Spleen (tissue), 11 donors: Measurements from ENCODE around the gene CHRDL1. TPM values are rescaled to one million over a fixed set of nuclear protein-coding genes. Genes with fewer than 3 reads are reported as not detected.

ENCODE experiments used
- DNase-seq: peaks from one replicate; pipeline ENCODE4 v3.0.0-alpha.2; 2020
- H3K27ac ChIP-seq, 8 donors: fragments of 200-600 bp; sonication (generic) in 7 of 8; 1 replicate in 4 of 8; 2 replicates in 4 of 8; pipeline versions ENCODE4 v1.5.0 to v1.8.0; 2016 to 2021; ENCODE audit warnings: inconsistent platforms in 4 of 8, mild to moderate bottlenecking in 4 of 8, moderate library complexity in 1 of 8
- H3K27me3 ChIP-seq, 7 donors: fragments of 200-600 bp; sonication (generic) in 6 of 7; replicated peaks in 1 of 7; 1 replicate in 4 of 7; 2 replicates in 3 of 7; pipeline versions ENCODE4 v1.5.0 to v1.8.0; 2016 to 2021; ENCODE audit warnings: inconsistent platforms in 3 of 7, mild to moderate bottlenecking in 1 of 7
- H3K36me3 ChIP-seq, 6 donors: fragments of 200-600 bp; sonication (generic) in 5 of 6; 1 replicate in 4 of 6; 2 replicates in 2 of 6; pipeline versions ENCODE4 v1.5.0 to v1.8.0; 2016 to 2021; ENCODE audit warnings: inconsistent platforms in 2 of 6
- H3K4me1 ChIP-seq, 6 donors: fragments of 200-600 bp; sonication (generic) in 5 of 6; 1 replicate in 3 of 6; 2 replicates in 3 of 6; pipeline versions ENCODE4 v1.5.0 to v1.8.0; 2016 to 2021; ENCODE audit warnings: inconsistent platforms in 3 of 6
- H3K4me3 ChIP-seq, 8 donors: fragments of 200-600 bp; sonication (generic) in 7 of 8; 1 replicate in 4 of 8; 2 replicates in 4 of 8; pipeline versions ENCODE4 v1.5.0 to v1.8.0; 2016 to 2021; ENCODE audit warnings: inconsistent platforms in 4 of 8, mild to moderate bottlenecking in 4 of 8, moderate library complexity in 2 of 8
- H3K9me3 ChIP-seq, 8 donors: fragments of 200-600 bp; sonication (generic) in 7 of 8; 1 replicate in 4 of 8; 2 replicates in 4 of 8; pipeline versions ENCODE4 v1.5.0 to v1.8.0; 2016 to 2021; ENCODE audit warnings: inconsistent platforms in 4 of 8
- POLR2A ChIP-seq, 3 donors: fragments of 450-650 bp; IDR thresholded peaks; one replicate each; pipeline ENCODE4 v1.5.1; 2017; ENCODE audit warnings: antibody characterized with exemption in 3 of 3, mild to moderate bottlenecking in 1 of 3
- POLR2AphosphoS5 ChIP-seq, 3 donors: sonication (generic); formaldehyde crosslinking; IDR thresholded peaks; one replicate each; pipeline ENCODE4 v1.5.1; 2017; ENCODE audit warnings: antibody characterized with exemption in 3 of 3
- WGBS, 5 donors: extraction: QIAGEN DNeasy Blood & Tissue Kit in 3 of 5; methylation state at CpG; one replicate each; pipeline versions ENCODE4 v1.1.5 to v1.1.7; 2013 to 2018; 5-methylcytosine and 5-hydroxymethylcytosine counted together
- intact Hi-C: fragments of 100-400 bp; cut with DNase I; formaldehyde crosslinking; loops from one replicate; pipeline ENCODE4 v1.15.0; 2023; ENCODE audit warnings: low total_unique reads
- polyA plus RNA-seq, 3 donors: library from polyadenylated mRNA; stranded (reverse); fragments of 200-250 nt; gene quantifications; one replicate each; pipeline ENCODE4 v1.2.1, GENCODE V29; 2013
- total RNA-seq, 7 donors: library from RNA; depleted of rRNA in 3 of 7; stranded (reverse); fragments of >200 nt in 3 of 7; fragmentation: NEBNext Ultra II Directional in 4 of 7; extraction: Animal tissue kit (Norgen Biotek cat#: 25700) in 4 of 7; gene quantifications; one replicate each; pipeline versions ENCODE4 v1.1.0 to v1.2.1, GENCODE V29; 2016 to 2021
- TF ChIP-seq, protein P1 (sequence below), 11 experiments: fragments of 200-600 bp in 7 of 11; fragments of 450-650 bp in 4 of 11; sonication (generic) in 4 of 11; IDR thresholded peaks in 8 of 11; conservative IDR thresholded peaks in 3 of 11; 1 replicate in 7 of 11; 2 replicates in 4 of 11; pipeline versions ENCODE4 v1.4.0 to v1.8.0; 2016 to 2021; ENCODE audit warnings: antibody characterized with exemption in 11 of 11, inconsistent platforms in 4 of 11, mild to moderate bottlenecking in 1 of 11
- donor health status: healthy with polysubstance abuse.
- donor health status: DM: no; HTN: no; CAD: no; lungs with moderate emphysema.
- donor health status: DM: no; HTN: no; CAD: no.
- donor health status: Bipolar disorder and iron deficiency.
- donor health status: healthy.
- donor health status: DM: no; HTN: no; CAD: no.
- donor health status: DM: yes; HTN: yes; CAD: no.

Gene CHRDL1
- total and polyA plus RNA-seq, 10 donors = 1.7 to 92.6 (median 17.4) TPM

DNA sequence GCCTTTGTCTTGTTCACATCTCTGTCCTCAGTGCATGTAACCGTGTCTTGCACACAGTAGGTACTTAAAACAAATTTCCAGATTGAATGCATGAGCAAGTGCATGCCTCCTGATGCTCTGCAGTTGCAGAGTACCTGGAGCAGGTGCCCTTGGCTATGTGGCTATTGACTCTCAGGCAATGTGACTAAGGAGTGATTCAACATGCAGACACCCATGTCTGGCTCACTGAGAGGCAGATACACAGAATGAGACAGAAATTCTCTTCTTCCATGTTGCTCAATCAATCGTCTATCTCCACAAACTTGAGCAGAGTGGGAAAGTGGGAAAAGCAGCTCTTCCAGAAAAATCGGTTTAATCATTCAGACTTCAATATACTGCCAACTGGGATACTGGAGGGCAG, 111.0 kb downstream of the CHRDL1 start:
- H3K4me3 ChIP-seq = no peak overlapping the region
- no peaks in the 10 kb centered on the region for H3K27me3 ChIP-seq
- WGBS, 5 donors = 69 to 82% (median 78%) methylated on average over 3 of the region's 3 CpGs
- DNase-seq = no peak
- TF ChIP-seq POLR2AphosphoS5 (IDR thresholded peaks at IDR 0.05) = no peak
- TF ChIP-seq, protein P1, sequence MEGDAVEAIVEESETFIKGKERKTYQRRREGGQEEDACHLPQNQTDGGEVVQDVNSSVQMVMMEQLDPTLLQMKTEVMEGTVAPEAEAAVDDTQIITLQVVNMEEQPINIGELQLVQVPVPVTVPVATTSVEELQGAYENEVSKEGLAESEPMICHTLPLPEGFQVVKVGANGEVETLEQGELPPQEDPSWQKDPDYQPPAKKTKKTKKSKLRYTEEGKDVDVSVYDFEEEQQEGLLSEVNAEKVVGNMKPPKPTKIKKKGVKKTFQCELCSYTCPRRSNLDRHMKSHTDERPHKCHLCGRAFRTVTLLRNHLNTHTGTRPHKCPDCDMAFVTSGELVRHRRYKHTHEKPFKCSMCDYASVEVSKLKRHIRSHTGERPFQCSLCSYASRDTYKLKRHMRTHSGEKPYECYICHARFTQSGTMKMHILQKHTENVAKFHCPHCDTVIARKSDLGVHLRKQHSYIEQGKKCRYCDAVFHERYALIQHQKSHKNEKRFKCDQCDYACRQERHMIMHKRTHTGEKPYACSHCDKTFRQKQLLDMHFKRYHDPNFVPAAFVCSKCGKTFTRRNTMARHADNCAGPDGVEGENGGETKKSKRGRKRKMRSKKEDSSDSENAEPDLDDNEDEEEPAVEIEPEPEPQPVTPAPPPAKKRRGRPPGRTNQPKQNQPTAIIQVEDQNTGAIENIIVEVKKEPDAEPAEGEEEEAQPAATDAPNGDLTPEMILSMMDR (IDR thresholded peaks at IDR 0.05 in 8 of 11, conservative IDR thresholded peaks at IDR 0.05 in 3 of 11) = no peak
- no peak for TF ChIP-seq POLR2A (IDR thresholded peaks at IDR 0.05)
- no peaks in the 10 kb centered on the region for H3K36me3 ChIP-seq
- no peak overlapping the region for H3K27ac ChIP-seq
- H3K4me1 ChIP-seq = no peaks in the 10 kb centered on the region
- intact Hi-C loops = no loop called here
- H3K9me3 ChIP-seq = no peaks in the 10 kb centered on the region

DNA sequence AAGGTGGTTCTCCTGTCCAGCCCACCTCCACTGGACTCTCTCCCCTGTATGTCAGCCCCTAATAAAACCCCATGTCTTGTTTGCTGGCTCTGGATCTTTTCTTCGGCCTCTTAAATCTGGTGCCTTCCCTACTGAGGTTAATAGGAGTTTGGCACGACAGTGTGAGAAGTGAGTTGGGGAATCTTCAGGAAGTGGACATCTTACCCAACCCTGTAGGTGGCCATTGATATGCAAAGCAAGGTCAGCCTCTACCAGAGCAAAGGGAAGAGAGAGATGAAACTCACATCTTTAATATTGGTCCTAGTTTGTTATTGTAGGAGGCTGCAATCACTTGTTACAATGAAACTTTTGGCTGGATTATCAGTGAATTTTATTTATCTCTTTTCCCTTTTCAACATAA, 111.7 kb downstream of the CHRDL1 start:
- WGBS, 5 donors = 55 to 80% (median 72%) methylated on average over 2 of the region's 2 CpGs
- intact Hi-C loops = no loop called here
- H3K4me3 ChIP-seq = no peak overlapping the region

DNA sequence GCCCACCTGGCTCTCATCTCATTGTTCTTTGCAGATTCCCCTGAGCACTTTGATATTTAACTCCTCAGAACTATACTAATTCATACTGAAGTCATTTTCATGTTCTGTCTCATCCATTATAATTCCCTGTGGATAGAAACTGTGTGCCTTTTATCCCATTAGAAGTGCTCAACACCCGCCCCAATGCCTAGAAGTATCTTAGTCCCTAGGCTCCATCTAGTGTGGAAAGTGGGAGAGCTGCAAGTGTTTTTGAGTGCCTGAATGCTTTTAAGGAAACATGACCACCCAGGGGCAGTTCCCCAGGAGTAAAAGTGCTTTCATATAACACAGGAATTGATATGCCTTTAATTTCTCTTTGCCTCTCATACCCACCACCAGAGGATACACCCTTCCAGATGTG, 117.0 kb downstream of the CHRDL1 start:
- Histone ChIP-seq H3K27ac (no peak overlapping the region), H3K4me1 (no peaks in the 10 kb centered on the region), H3K36me3 (no peaks in the 10 kb centered on the region), H3K9me3 (no peaks in the 10 kb centered on the region), H3K27me3 (no peaks in the 10 kb centered on the region), H3K4me3 (no peak overlapping the region)
- WGBS, 5 donors = 52 to 80% (median 67%) methylated on average over 1 of the region's 1 CpG
- intact Hi-C loops = no loop called here
- no peak for TF ChIP-seq POLR2A (IDR thresholded peaks at IDR 0.05)
- TF ChIP-seq, protein P1 (IDR thresholded peaks at IDR 0.05 in 8 of 11, conservative IDR thresholded peaks at IDR 0.05 in 3 of 11) = no peak
- no peak for DNase-seq

More for the DNA sequence above, 111.7 kb downstream of the CHRDL1 start:
- Histone ChIP-seq H3K9me3 (no peaks in the 10 kb centered on the region), H3K36me3 (no peaks in the 10 kb centered on the region), H3K27me3 (no peaks in the 10 kb centered on the region), H3K4me1 (no peaks in the 10 kb centered on the region), H3K27ac (no peak overlapping the region)
- TF ChIP-seq, protein P1 (IDR thresholded peaks at IDR 0.05 in 8 of 11, conservative IDR thresholded peaks at IDR 0.05 in 3 of 11) = no peak
- no peak for TF ChIP-seq POLR2AphosphoS5 (IDR thresholded peaks at IDR 0.05)
- TF ChIP-seq POLR2A (IDR thresholded peaks at IDR 0.05) = no peak
- no peak for DNase-seq

DNA sequence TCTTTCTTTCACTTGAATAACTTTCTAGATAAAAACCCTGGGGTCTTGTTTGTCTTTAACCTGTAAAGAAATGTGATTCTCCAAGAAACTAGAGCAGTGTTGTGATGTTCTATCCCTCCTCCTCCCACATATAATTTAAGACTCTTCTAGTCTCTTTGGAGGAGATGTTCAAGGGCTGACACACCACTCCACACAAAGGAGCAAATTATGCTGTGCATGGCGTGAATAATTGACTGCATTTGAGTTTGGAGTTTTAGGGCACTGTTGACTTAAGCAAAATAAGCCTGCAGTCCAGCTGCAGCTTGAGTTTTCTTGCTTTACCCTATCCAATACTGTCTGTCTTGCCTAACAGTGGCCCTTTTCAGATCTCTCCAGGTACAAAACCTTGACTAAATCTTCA, 119.7 kb downstream of the CHRDL1 start:
- Histone ChIP-seq H3K27me3 (no peaks in the 10 kb centered on the region), H3K4me1 (no peaks in the 10 kb centered on the region), H3K36me3 (no peaks in the 10 kb centered on the region), H3K27ac (no peak overlapping the region), H3K4me3 (no peak overlapping the region), H3K9me3 (no peaks in the 10 kb centered on the region)
- WGBS, 5 donors = 40 to 100% (median 87%) methylated on average over 1 of the region's 1 CpG
- intact Hi-C loops = no loop called here
- TF ChIP-seq POLR2AphosphoS5 (IDR thresholded peaks at IDR 0.05) (no peak), POLR2A (IDR thresholded peaks at IDR 0.05) (no peak)
- TF ChIP-seq, protein P1 (IDR thresholded peaks at IDR 0.05 in 8 of 11, conservative IDR thresholded peaks at IDR 0.05 in 3 of 11) = no peak
- no peak for DNase-seq
